HepG2 (cell line): ENCODE data around the gene CD79A. TPM values are rescaled to one million over a fixed set of nuclear protein-coding genes. Genes with fewer than 3 reads are reported as not detected.

ENCODE experiments used
- ATAC-seq: fragments of 200-7000 bp; cut with Tn5 transposase; 3 replicates; pipeline ENCODE4 v1.9.1; 2020; ENCODE audit warnings: mild to moderate bottlenecking, moderate library complexity
- BruUV-seq: library from RNA; stranded (reverse); fragments of 400-500 nt; replicated peaks from 2 replicates; lab custom pipeline; 2021; lab: Mats Ljungman, UMichigan
- CTCF ChIA-PET: fragments of 300-600 bp; formaldehyde crosslinking; extraction: SDS; loops from one replicate; lab custom pipeline; 2021; ENCODE audit warnings: low total read pairs, inconsistent platforms, low intra/inter-chr PET ratio; lab: Yijun Ruan, JAX
- POLR2A ChIA-PET: fragments of 350-600 bp; sonication (Branson Sonifier 250); formaldehyde crosslinking; loops from one replicate; lab custom pipeline; 2020; ENCODE audit warnings: antibody characterized with exemption, inconsistent platforms; lab: Yijun Ruan, JAX
- DNase-seq: peaks from one replicate; pipeline ENCODE4 v3.0.0-alpha.2; 2015; ENCODE audit warnings: low spot score
- FAIRE-seq: peaks from 3 replicates; lab custom pipeline; 2011; peaks lifted over from hg19 to GRCh38; lab: Jason Lieb, UNC
- H2AFZ ChIP-seq: one replicate; pipeline ENCODE4 v1.6.1; 2011; ENCODE audit warnings: low read length, inconsistent platforms
- H3K27ac ChIP-seq: fragments of 300-600 bp; 3 replicates; pipeline ENCODE4 v1.8.0; 2011; ENCODE audit warnings: mixed run types, mild to moderate bottlenecking, mixed read lengths, low read length, inconsistent platforms; ENCODE audit not compliant: insufficient read depth; ENCODE audit errors: extremely low read length
- H3K27me3 ChIP-seq, 2 experiments: fragments of 200-600 bp in 1 of 2; 2 replicates in 1 of 2; 3 replicates in 1 of 2; pipeline versions ENCODE4 v1.6.0 to v1.8.0; 2011; ENCODE audit warnings: low read length in 2 of 2, mild to moderate bottlenecking in 2 of 2, moderate library complexity in 2 of 2, inconsistent platforms in 1 of 2; ENCODE audit not compliant: insufficient read depth in 2 of 2, control insufficient read depth in 1 of 2
- H3K36me3 ChIP-seq, 2 experiments: fragments of 200-600 bp in 1 of 2; replicated peaks in 1 of 2; 2 replicates in 1 of 2; 3 replicates in 1 of 2; pipeline versions ENCODE4 v1.5.1 to v1.8.0; 2011; ENCODE audit warnings: low read length in 2 of 2, inconsistent platforms in 1 of 2; ENCODE audit not compliant: insufficient read depth in 2 of 2, control insufficient read depth in 1 of 2
- H3K4me1 ChIP-seq: 2 replicates; pipeline ENCODE4 v1.5.1; 2012; ENCODE audit warnings: low read length, inconsistent platforms; ENCODE audit not compliant: insufficient read depth
- H3K4me2 ChIP-seq: 2 replicates; pipeline ENCODE4 v1.6.0; 2011; ENCODE audit warnings: low read depth, low read length, inconsistent platforms
- H3K4me3 ChIP-seq, 3 experiments: fragments of 200-600 bp in 1 of 3; sonication (generic), shearing (Covaris generic) in 1 of 3; replicated peaks in 1 of 3; 2 replicates each; pipeline ENCODE4 v1.5.1; 2011 to 2016; ENCODE audit warnings: low read length in 3 of 3, inconsistent platforms in 2 of 3, low read depth in 2 of 3, mild to moderate bottlenecking in 2 of 3, control low read depth in 1 of 3, mixed read lengths in 1 of 3; ENCODE audit not compliant: insufficient read depth in 1 of 3
- H3K79me2 ChIP-seq: one replicate; pipeline ENCODE4 v1.6.1; 2011; ENCODE audit warnings: low read length, inconsistent platforms; ENCODE audit not compliant: insufficient read depth
- H3K9ac ChIP-seq: 2 replicates; pipeline ENCODE4 v1.6.0; 2011; ENCODE audit warnings: mild to moderate bottlenecking, low read depth, low read length, inconsistent platforms; ENCODE audit not compliant: insufficient read depth
- H3K9me3 ChIP-seq: 2 replicates; pipeline ENCODE4 v1.5.1; 2012; ENCODE audit warnings: mild to moderate bottlenecking, low read length
- H4K20me1 ChIP-seq: 2 replicates; pipeline ENCODE4 v1.6.0; 2011; ENCODE audit warnings: inconsistent platforms, mild to moderate bottlenecking, low read length, moderate library complexity; ENCODE audit not compliant: insufficient read depth
- ARHGAP35 ChIP-seq: sonication (generic); formaldehyde crosslinking; IDR thresholded peaks from 2 replicates; pipeline ENCODE4 v1.9.0; 2022; ENCODE audit warnings: mild to moderate bottlenecking, inconsistent platforms, moderate library complexity, missing genetic modification reagents, borderline replicate concordance
- CREBL2 ChIP-seq: sonication (generic); formaldehyde crosslinking; IDR thresholded peaks from 2 replicates; pipeline ENCODE4 v1.8.1; 2023; ENCODE audit warnings: missing genetic modification reagents, mild to moderate bottlenecking, borderline replicate concordance
- CTCF ChIP-seq: sonication (generic); formaldehyde crosslinking; IDR thresholded peaks from 2 replicates; pipeline ENCODE4 v1.5.0; 2020; ENCODE audit warnings: mild to moderate bottlenecking, missing genetic modification reagents, moderate library complexity
- HOXA7 ChIP-seq: sonication (generic); formaldehyde crosslinking; IDR thresholded peaks from 2 replicates; pipeline ENCODE4 v1.8.1; 2022; ENCODE audit warnings: mild to moderate bottlenecking, missing genetic modification reagents, moderate library complexity
- KDM5B ChIP-seq: sonication (generic); formaldehyde crosslinking; IDR thresholded peaks from 2 replicates; pipeline ENCODE4 v1.4.0; 2020; ENCODE audit warnings: missing genetic modification reagents, mild to moderate bottlenecking, borderline replicate concordance
- LBX2 ChIP-seq: sonication (generic); formaldehyde crosslinking; IDR thresholded peaks from 2 replicates; pipeline ENCODE4 v1.5.0; 2020; ENCODE audit warnings: missing genetic modification reagents, mild to moderate bottlenecking, borderline replicate concordance
- ZNF10 ChIP-seq: sonication (generic); formaldehyde crosslinking; IDR thresholded peaks from 2 replicates; pipeline ENCODE4 v1.4.0; 2020; ENCODE audit warnings: mild to moderate bottlenecking, low read depth, missing genetic modification reagents, borderline replicate concordance
- ZNF101 ChIP-seq: sonication (generic); formaldehyde crosslinking; IDR thresholded peaks from 2 replicates; pipeline ENCODE4 v1.4.0; 2020; ENCODE audit warnings: mild to moderate bottlenecking, low read depth, missing genetic modification reagents, borderline replicate concordance
- ZNF33B ChIP-seq: sonication (generic); formaldehyde crosslinking; IDR thresholded peaks from 2 replicates; pipeline ENCODE4 v1.5.1; 2020; ENCODE audit warnings: mild to moderate bottlenecking, missing genetic modification reagents
- ZNF784 ChIP-seq: sonication (generic); formaldehyde crosslinking; IDR thresholded peaks from 2 replicates; pipeline ENCODE4 v1.5.1; 2020; ENCODE audit warnings: missing genetic modification reagents, mild to moderate bottlenecking, borderline replicate concordance
- WGBS: methylation state at CpG from one replicate; pipeline ENCODE4 v1.1.6; 2017; ENCODE audit warnings: low lambda C conversion rate; 5-methylcytosine and 5-hydroxymethylcytosine counted together
- in situ Hi-C: cut with HindIII; loops from 2 replicates; pipeline ENCODE4 v1.10.0; 2017; ENCODE audit warnings: low pct_unique_long_range_greater_than_20kb; ENCODE audit not compliant: extremely low pct_ligation_motif_present
- intact Hi-C: fragments of 100-400 bp; cut with micrococcal nuclease; formaldehyde crosslinking; loops from one replicate; pipeline ENCODE4 v1.10.0; 2022; ENCODE audit not compliant: unreplicated experiment
- polyA plus RNA-seq, 8 experiments: library from polyadenylated mRNA; depleted of rRNA in 3 of 8; stranded (reverse) in 7 of 8; unstranded in 1 of 8; fragments of >200 nt; fragmentation: Illumina TruSeq in 4 of 8; extraction: Trizol in 4 of 8; gene quantifications; 2 replicates each; pipeline versions ENCODE4 v1.2.1 to v1.2.3, GENCODE V29; 2011 to 2016; ENCODE audit warnings: low read depth in 4 of 8, missing spikeins in 1 of 8, mixed read lengths in 1 of 8; ENCODE audit not compliant: insufficient read depth in 1 of 8
- total RNA-seq, 5 experiments: library from RNA; depleted of rRNA; stranded (reverse); fragments of >200 nt; fragmentation: Illumina TruSeq; extraction: Trizol; gene quantifications; 2 replicates each; pipeline ENCODE4 v1.2.3, GENCODE V29; 2016; ENCODE audit warnings: low read depth in 1 of 5

CD79A gene
- total and polyA plus RNA-seq, 2 of the 13 experiments (the other 11 are each of a cell fraction or from before 2014, with no cell fraction given) = 0.24 to 0.33 TPM

GRCh38 chr19:41844601-41845000, 32.5 kb upstream of the CD79A start, which contains the start of gene LYPD4 (continued):
- TF ChIP-seq CTCF (CRISPR knock-in tag) (no peak), ZNF101 (CRISPR knock-in tag) (no peak), ZNF784 (CRISPR knock-in tag) (no peak)

GRCh38 chr19:41845001-41845050, 32.3 kb upstream of the CD79A start, which contains the start of gene DMRTC2:
Gene DMRTC2 (plus strand): TSS chr19:41845042. CDS start chr19:41847429, 2,387 bp downstream.
- ATAC-seq (no peak), DNase-seq (no peak), FAIRE-seq (no peak)
- H3K27me3 ChIP-seq = peaks cover 0 to 3% of the 10 kb centered on the region in 2 experiments; a peak in 2 of 5 replicates
- CTCF ChIA-PET = no interaction called here
- H4K20me1 ChIP-seq = no peaks in the 10 kb centered on the region
- H3K79me2 ChIP-seq = no peaks in the 10 kb centered on the region
- in situ Hi-C loops (no loop called here), intact Hi-C loops (no loop called here)
- H2AFZ ChIP-seq = no peak within 1 kb of the TSS
- peaks cover 18% of the 10 kb centered on the region for H3K4me1 ChIP-seq
- BruUV-seq = no TSS peak
- 85% methylated on average over 3 of the region's 3 CpGs for WGBS
- no peaks in the 10 kb centered on the region for H3K36me3 ChIP-seq
- H3K9me3 ChIP-seq = no peaks in the 10 kb centered on the region
- no peak within 1 kb of the TSS for H3K27ac ChIP-seq
- H3K4me2 ChIP-seq = no peak within 1 kb of the TSS
- H3K4me3 ChIP-seq = no peak within 1 kb of the TSS
- POLR2A ChIA-PET = no interaction called here
- no peak for TF ChIP-seq CREBL2 (CRISPR knock-in tag)
- no peak for TF ChIP-seq HOXA7 (CRISPR knock-in tag)
- no peak for TF ChIP-seq KDM5B (CRISPR knock-in tag)
- no peak for TF ChIP-seq ZNF10 (CRISPR knock-in tag)
- no peak for TF ChIP-seq ARHGAP35 (CRISPR knock-in tag)
- TF ChIP-seq LBX2 (CRISPR knock-in tag) = no peak
- TF ChIP-seq ZNF33B = no peak
- no peak within 1 kb of the TSS for H3K9ac ChIP-seq
